ENCODE data around the gene SCFD2. TPM values are rescaled to one million over a fixed set of nuclear protein-coding genes. Genes with fewer than 3 reads are reported as not detected.

The SCFD2 gene
- total RNA-seq, 2 donors from 2014 or later = 16.8 to 30.5 TPM

DNA sequence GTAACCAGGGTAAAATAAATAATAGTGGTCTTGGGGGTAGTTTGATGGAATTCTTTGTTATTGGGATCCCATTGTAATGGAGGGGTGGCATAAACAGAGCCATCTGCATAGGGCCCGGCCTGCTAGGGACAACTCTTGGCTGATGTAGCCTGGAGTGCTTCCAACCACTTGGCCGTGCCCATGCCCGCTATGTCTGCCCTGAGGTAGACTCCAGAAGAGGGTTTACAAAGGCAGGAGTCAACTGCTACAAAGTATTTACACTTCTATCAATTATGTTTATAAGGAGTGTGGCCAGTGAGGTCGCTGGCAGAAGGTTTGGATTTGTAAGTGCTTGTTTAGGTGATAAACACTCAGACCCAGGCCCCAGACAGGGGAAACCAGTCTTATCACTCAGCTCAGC, 495.6 kb downstream of the SCFD2 start:
- Mint-ChIP-seq H3K27me3 (no peaks in the 10 kb centered on the region), H3K4me1 (no peaks in the 10 kb centered on the region), H3K4me3 (no peak overlapping the region), H3K27ac (no peak overlapping the region), H3K9me3 (no peaks in the 10 kb centered on the region), H3K36me3 (ENCODE audit: low read depth) (peaks cover 31% of the 10 kb centered on the region)
- no peak for ATAC-seq (replicated peaks)

DNA sequence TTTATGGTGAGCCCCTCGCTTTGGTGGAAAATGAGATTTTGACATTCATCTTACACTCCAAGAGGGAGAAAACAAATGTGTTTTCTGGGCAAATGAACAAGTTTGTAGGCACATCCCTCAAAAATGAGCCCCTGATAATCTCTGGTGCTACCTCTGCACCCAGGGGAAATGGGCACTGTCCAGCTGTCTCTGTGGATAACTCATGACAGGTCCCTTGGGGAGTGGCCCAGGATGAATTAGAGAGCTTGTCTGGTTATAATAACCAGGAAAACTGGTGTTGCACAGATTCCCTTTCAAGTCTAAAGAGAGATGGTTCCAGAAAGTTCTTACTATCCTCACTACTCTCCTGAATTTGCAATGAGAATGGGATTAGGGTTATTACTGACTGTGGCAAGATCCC, 496.2 kb downstream of the SCFD2 start:
- H3K27me3 Mint-ChIP-seq = no peaks in the 10 kb centered on the region
- H3K27ac Mint-ChIP-seq = no peak overlapping the region
- H3K9me3 Mint-ChIP-seq = no peaks in the 10 kb centered on the region
- H3K4me1 Mint-ChIP-seq = no peaks in the 10 kb centered on the region
- H3K4me3 Mint-ChIP-seq = no peak overlapping the region
- no peak for ATAC-seq (replicated peaks)
- H3K36me3 Mint-ChIP-seq (ENCODE audit: low read depth) = peaks cover 31% of the 10 kb centered on the region

DNA sequence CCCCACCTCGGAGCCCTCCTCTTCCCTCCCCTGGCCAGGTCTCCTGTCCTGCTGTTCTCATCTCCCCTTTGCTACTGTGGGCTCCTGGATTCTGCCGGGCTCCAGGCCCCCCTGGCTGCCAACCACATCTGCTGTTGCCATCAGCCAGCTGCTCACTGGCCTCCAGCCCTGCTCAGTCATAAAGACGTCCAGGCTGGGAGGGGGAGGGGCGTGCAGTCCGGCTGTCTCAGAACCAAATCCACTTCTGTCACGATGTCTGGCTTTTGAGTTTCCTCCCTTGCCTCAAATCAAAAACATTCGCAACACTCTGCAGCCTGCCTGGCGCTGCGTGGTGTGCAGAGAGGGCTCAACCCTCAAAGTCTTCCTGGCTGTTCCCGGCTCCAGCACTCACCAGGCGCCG, 496.7 kb downstream of the SCFD2 start:
- no peaks in the 10 kb centered on the region for H3K9me3 Mint-ChIP-seq
- no peaks in the 10 kb centered on the region for H3K4me1 Mint-ChIP-seq
- ATAC-seq (replicated peaks) = no peak
- H3K27ac Mint-ChIP-seq = no peak overlapping the region
- peaks cover 31% of the 10 kb centered on the region for H3K36me3 Mint-ChIP-seq (ENCODE audit: low read depth)
- H3K4me3 Mint-ChIP-seq = no peak overlapping the region
- H3K27me3 Mint-ChIP-seq = no peaks in the 10 kb centered on the region

DNA sequence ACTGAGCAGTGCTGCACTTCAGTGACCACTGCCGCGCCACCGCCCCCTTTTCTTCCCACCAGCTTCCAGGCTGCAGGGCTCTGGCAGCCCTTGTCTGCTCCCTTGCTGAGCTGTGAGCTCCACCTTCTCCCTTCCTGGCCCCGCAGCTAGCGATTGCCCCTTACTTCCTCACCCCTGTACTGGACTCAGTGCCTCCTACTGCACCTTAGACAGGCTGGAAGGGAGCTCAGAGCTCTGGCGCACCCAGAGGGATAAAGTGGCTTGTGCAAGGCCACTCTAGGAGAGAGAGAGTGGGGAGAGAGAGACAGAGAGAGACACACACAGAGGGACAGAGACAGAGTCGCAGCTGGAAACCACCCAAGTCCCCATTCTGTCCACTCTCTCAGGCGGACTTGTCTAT, 497.7 kb downstream of the SCFD2 start:
- Mint-ChIP-seq H3K27ac (peak overlapping the region; percentile 31), H3K4me3 (no peak overlapping the region), H3K4me1 (no peaks in the 10 kb centered on the region), H3K36me3 (ENCODE audit: low read depth) (peaks cover 20% of the 10 kb centered on the region), H3K9me3 (no peaks in the 10 kb centered on the region), H3K27me3 (peaks cover 5% of the 10 kb centered on the region)
- no peak for ATAC-seq (replicated peaks)

DNA sequence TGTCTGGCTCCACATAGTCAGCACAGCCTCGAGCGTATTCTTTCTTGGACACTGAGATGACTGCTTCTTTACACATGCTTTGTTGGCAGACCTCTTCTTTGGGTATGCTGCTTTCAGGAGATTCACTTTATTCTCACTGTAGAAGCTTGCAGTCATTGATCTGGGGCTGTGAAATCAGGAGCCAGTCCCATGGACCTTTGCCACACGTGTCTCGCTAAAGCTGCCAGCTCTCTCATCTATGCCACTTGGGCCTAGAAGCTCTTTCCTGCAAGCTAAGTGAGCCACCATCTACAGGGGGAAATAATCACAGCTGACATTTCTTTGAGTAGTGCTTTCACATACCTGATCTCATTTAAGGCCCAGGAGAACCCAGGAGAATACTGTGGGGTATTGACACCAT, 498.7 kb downstream of the SCFD2 start:
- Mint-ChIP-seq H3K36me3 (ENCODE audit: low read depth) (peaks cover 14% of the 10 kb centered on the region), H3K27ac (no peak overlapping the region), H3K27me3 (peaks cover 7% of the 10 kb centered on the region), H3K9me3 (no peaks in the 10 kb centered on the region), H3K4me1 (no peaks in the 10 kb centered on the region), H3K4me3 (no peak overlapping the region)
- no peak for ATAC-seq (replicated peaks)

DNA sequence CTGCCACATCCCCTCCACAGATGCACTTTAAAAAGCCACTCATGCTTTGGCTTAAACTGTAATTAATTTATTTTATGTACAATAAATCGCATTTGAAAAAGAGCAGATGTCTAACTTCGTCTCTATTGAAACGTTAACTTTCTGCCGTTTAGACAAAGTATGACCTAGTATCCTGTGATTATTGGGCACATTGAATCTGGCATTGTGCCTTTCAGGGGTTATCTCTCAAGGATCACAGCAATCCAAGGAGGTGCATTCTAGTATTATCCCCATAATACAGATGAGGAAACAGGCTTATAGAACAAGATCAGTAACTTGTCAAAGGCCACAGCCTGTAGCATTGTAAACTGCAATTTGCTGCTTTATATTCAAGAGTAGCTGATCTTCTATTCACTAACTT, 499.1 kb downstream of the SCFD2 start:
- Mint-ChIP-seq H3K27ac (no peak overlapping the region), H3K27me3 (peaks cover 7% of the 10 kb centered on the region), H3K9me3 (no peaks in the 10 kb centered on the region), H3K4me1 (no peaks in the 10 kb centered on the region), H3K4me3 (no peak overlapping the region), H3K36me3 (ENCODE audit: low read depth) (peaks cover 12% of the 10 kb centered on the region)
- no peak for ATAC-seq (replicated peaks)

DNA sequence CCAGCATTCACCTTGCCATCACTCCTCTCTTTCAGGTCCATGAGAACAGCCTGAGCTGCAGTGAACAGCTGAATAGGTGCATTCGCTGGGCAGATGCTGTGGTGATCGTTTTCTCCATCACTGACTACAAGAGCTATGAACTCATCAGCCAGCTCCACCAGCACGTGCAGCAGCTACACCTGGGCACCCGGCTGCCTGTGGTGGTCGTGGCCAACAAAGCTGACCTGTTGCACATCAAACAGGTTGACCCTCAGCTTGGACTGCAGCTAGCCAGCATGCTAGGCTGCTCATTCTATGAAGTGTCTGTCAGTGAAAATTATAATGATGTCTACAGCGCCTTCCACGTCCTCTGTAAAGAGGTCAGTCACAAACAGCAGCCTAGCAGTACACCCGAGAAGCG, 500.6 kb downstream of the SCFD2 start:
- Mint-ChIP-seq H3K27me3 (peaks cover 16% of the 10 kb centered on the region), H3K27ac (no peak overlapping the region), H3K4me1 (no peaks in the 10 kb centered on the region), H3K9me3 (no peaks in the 10 kb centered on the region), H3K36me3 (ENCODE audit: low read depth) (no peaks in the 10 kb centered on the region), H3K4me3 (no peak overlapping the region)
- ATAC-seq (replicated peaks) = no peak

DNA sequence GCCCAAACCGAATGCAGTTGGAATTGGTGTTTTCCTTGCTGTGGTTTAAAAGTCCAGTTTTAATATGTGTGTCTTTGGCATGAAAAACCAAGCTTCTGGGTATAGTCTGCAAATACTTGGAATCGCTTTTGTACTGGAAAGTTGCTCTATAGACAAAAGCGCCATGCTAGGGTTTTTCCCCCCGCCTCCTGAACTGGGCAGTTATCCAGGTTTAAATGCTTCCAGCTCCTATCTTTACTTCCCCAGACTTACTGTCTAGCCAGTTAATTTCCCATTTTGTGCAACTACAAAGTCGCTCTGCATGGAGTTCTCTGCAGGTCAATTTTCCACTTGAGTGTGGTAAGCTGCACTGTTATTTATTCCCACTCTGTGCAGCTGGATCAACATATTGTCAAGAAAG, 501.1 kb downstream of the SCFD2 start:
- H3K9me3 Mint-ChIP-seq = no peaks in the 10 kb centered on the region
- H3K36me3 Mint-ChIP-seq (ENCODE audit: low read depth) = no peaks in the 10 kb centered on the region
- no peak overlapping the region for H3K27ac Mint-ChIP-seq
- no peak overlapping the region for H3K4me3 Mint-ChIP-seq
- no peak for ATAC-seq (replicated peaks)
- peaks cover 18% of the 10 kb centered on the region for H3K27me3 Mint-ChIP-seq
- no peaks in the 10 kb centered on the region for H3K4me1 Mint-ChIP-seq

DNA sequence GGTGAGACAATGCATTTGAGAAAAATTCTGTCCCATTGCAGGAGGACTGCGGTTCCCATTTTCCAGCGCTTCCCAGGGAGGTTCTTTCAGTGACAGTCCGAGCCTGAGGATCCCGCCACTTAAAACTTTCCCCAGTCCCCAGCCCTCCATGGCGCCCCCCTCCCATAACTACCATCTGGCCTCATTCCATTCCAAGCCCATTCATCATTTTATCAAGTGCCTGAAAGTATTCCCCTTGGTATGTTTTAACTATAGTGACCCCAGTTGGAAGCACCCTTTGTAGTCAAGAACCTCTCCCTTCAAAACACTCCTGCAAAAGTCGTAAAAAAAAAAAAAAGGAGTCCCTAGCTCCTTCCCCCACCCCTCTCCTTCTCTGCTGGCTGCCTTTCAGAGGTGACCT, 502.5 kb downstream of the SCFD2 start:
- no peaks in the 10 kb centered on the region for H3K36me3 Mint-ChIP-seq (ENCODE audit: low read depth)
- H3K9me3 Mint-ChIP-seq = peaks cover 3% of the 10 kb centered on the region
- H3K4me3 Mint-ChIP-seq = peak overlapping the region; percentile 70
- H3K4me1 Mint-ChIP-seq = no peaks in the 10 kb centered on the region
- H3K27me3 Mint-ChIP-seq = peaks cover 22% of the 10 kb centered on the region
- H3K27ac Mint-ChIP-seq = no peak overlapping the region
- no peak for ATAC-seq (replicated peaks)

DNA sequence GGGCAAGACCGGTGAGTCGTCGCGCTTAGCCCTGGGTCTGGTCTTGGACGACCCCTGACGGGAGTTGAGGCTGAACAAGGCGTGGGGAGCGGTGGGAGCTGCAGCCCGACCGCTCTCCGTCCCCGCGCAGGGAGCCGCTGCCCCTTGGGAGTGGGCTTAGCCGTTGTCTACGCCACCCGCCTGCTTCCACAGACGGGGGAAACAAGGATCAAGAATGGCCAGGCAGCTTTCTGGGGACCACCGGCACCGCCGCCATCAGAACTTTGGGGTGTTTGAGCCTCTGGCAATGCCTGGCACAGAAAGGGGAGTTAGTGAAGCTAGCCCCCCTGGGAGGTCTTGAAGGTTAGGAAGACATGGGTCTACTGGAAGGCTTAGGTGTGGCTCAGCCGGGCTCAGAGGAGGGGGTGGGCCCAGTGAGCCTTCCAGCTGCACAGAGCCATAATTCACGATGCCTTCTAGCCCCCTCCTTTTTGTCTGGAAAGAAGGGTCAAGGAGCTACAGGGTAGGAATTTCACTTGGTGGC, 503.2 kb downstream of the SCFD2 start:
- no peak overlapping the region for H3K27ac Mint-ChIP-seq
- peak overlapping the region; percentile 70 for H3K4me3 Mint-ChIP-seq
- ATAC-seq (replicated peaks) = no peak
- H3K27me3 Mint-ChIP-seq = peaks cover 26% of the 10 kb centered on the region
- H3K9me3 Mint-ChIP-seq = peaks cover 8% of the 10 kb centered on the region
- H3K4me1 Mint-ChIP-seq = no peaks in the 10 kb centered on the region
- no peaks in the 10 kb centered on the region for H3K36me3 Mint-ChIP-seq (ENCODE audit: low read depth)

DNA sequence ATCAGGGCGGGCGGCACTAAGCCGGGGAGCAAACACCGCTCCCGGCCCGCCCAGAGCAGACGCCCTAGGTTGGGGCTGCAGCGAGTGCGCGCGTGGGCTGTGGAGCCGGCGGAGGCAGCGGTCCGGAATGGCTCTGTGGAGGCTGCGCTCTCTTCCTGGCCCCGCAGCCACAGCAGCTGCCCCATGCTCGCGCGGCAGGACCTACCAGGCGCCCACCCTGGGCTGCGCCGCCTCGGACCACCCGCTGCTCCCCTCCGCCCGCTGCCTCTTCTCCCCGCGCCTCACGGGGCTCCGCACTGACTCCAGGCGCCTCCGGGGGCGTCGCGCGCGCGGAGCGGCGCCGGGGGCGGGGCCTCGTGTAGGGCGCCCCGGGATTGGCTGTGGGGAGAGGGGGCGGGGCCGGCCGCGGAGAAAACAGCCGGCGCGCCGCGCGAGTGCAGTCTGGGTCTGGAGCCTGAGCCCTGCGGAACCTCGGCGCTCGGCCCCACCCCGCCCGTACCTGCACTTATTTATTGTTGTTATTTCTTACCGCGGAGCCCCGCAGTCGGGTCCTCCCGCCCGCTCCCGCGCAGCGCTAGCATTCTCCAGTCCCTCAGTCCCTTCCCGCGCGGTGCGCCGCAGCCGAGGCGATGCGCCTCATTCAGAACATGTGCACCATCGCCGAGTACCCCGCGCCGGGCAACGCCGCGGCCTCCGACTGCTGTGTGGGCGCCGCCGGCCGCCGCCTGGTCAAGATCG, 503.8 kb downstream of the SCFD2 start, which contains the start of gene RASL11B:
Gene RASL11B (plus strand): TSS at position 439 of the 738 bp plus-strand sequence. CDS start 191 bp downstream, at position 630.
- peak within 1 kb of the TSS; percentile 70 for H3K4me3 Mint-ChIP-seq
- peak; percentile 99 for ATAC-seq (replicated peaks)
- H3K4me1 Mint-ChIP-seq = no peaks in the 10 kb centered on the region
- no peak within 1 kb of the TSS for H3K27ac Mint-ChIP-seq
- H3K9me3 Mint-ChIP-seq = peaks cover 10% of the 10 kb centered on the region
- H3K27me3 Mint-ChIP-seq = peaks cover 33% of the 10 kb centered on the region
- H3K36me3 Mint-ChIP-seq (ENCODE audit: low read depth) = no peaks in the 10 kb centered on the region

DNA sequence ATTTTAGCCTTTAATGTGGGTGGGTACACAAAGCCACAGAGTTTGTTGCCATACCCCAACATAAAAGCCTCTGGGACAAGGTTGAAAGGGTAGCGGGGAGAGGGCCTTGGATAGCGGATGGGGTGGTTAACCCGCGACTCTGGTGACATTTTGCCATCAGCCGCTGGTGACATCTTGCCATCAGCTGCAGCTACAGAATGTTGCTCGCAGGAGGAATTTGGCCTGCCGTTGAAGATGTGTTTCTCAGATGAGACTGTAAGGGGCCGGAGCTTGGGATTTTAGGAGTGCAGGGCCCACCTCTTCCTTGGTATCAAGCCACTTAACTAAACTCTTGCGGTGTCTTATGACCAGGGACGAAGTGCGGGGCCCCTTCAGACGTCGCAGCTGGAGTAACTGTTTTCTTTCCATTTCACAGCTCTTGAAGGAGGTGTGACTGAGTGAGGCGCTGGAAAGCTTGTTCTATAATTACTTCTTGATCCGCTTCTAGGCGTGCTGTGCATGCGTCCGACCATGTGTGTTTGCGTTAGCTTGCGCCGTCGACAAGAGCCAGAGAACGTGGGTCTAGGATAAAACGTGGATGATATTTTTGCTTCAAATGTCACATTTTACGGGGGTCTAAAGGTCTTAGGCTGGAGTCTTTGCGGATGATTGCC, 504.6 kb downstream of the SCFD2 start:
- Mint-ChIP-seq H3K27me3 (peaks cover 37% of the 10 kb centered on the region), H3K9me3 (peaks cover 10% of the 10 kb centered on the region), H3K27ac (no peak overlapping the region), H3K4me3 (peak overlapping the region; percentile 70), H3K4me1 (no peaks in the 10 kb centered on the region), H3K36me3 (ENCODE audit: low read depth) (no peaks in the 10 kb centered on the region)
- ATAC-seq (replicated peaks) = no peak

DNA sequence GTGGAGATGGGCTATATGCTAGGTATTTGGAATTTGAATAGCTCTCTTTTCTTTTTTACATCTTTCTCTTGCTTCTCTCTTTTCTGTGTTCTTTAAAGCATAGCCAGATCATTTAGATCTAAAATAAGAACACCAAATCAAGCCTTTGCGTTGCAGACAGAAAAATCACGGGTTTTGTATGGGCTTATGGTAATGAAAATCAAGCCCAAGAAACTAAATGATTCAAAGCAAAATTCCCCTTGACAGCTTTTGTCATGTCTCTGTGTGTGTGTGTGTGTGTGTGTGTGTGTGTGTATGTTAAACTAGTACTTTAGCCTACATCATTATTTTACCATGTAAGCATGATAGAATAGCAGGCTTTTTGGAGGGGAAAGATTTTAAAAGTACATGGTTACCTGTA, 505.5 kb downstream of the SCFD2 start:
- H3K9me3 Mint-ChIP-seq = peaks cover 10% of the 10 kb centered on the region
- H3K36me3 Mint-ChIP-seq (ENCODE audit: low read depth) = no peaks in the 10 kb centered on the region
- no peak overlapping the region for H3K4me3 Mint-ChIP-seq
- H3K27ac Mint-ChIP-seq = no peak overlapping the region
- no peak for ATAC-seq (replicated peaks)
- peaks cover 37% of the 10 kb centered on the region for H3K27me3 Mint-ChIP-seq
- H3K4me1 Mint-ChIP-seq = no peaks in the 10 kb centered on the region

DNA sequence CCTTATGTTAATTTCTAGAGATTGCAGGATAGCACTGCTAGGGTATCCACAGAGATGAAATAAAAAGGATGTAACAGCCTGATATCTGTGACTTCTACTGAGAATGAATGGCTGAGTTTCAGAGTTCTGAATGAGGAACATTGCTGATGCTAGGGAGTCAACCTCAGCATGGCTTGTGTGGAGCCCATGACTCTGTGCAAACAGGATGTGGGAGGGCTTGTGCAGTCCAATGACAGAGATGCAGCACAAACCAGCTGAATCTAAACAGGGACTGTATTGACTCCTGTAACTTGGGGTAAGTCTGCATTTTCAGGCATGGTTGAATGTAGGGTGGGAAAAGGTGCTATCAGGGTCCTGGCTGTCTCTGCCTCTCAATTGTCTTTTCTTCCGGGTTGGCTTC, 509.1 kb downstream of the SCFD2 start:
- Mint-ChIP-seq H3K4me3 (no peak overlapping the region), H3K4me1 (no peaks in the 10 kb centered on the region), H3K27me3 (peaks cover 30% of the 10 kb centered on the region), H3K36me3 (ENCODE audit: low read depth) (no peaks in the 10 kb centered on the region), H3K27ac (no peak overlapping the region), H3K9me3 (peaks cover 10% of the 10 kb centered on the region)
- peak; percentile 67 for ATAC-seq (replicated peaks)

DNA sequence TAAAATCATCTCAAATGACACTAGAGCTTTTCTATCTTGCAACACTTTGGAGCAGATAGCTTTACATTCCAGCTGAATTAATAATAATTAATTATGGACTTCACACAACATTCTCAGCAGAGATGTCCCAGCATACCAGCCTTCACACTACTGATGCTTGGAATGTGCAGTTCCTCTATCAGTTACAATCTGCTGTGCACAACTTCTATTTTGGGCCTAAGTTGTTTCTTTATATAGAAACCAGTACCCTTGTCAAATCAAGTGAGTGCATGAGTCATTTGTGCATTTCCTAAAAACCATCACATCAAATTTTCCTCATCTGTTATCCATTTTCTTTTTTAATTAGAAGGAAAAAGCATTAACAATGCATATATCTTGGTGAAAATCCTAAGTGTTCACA, 512.5 kb downstream of the SCFD2 start:
- Mint-ChIP-seq H3K4me1 (no peaks in the 10 kb centered on the region), H3K27me3 (peaks cover 19% of the 10 kb centered on the region), H3K9me3 (peaks cover 7% of the 10 kb centered on the region), H3K4me3 (no peak overlapping the region), H3K27ac (no peak overlapping the region), H3K36me3 (ENCODE audit: low read depth) (no peaks in the 10 kb centered on the region)
- ATAC-seq (replicated peaks) = no peak
